Activated naive CD8-positive, alpha-beta T cell (primary cell): Measurements from ENCODE around the gene OR5B21.
A peak's percentile ranks its signal among the peaks of the same experiment; 100 is the strongest.

Source experiments
- H3K27ac Mint-ChIP-seq: one replicate; pipeline ENCODE4 v1.8.0; 2021; ENCODE audit warnings: mixed read lengths
- H3K27me3 Mint-ChIP-seq: one replicate; pipeline ENCODE4 v1.8.0; 2021; ENCODE audit warnings: mixed read lengths
- H3K36me3 Mint-ChIP-seq: one replicate; pipeline ENCODE4 v1.8.0; 2021; ENCODE audit warnings: mixed read lengths
- H3K4me1 Mint-ChIP-seq: one replicate; pipeline ENCODE4 v1.8.0; 2021; ENCODE audit warnings: low read depth, mixed read lengths
- H3K4me3 Mint-ChIP-seq: one replicate; pipeline ENCODE4 v1.8.0; 2021; ENCODE audit warnings: mild to moderate bottlenecking, mixed read lengths
- H3K9me3 Mint-ChIP-seq: one replicate; pipeline ENCODE4 v1.8.0; 2021; ENCODE audit warnings: low read depth, mixed read lengths

OR5B21 gene

GRCh38 chr11:58505849-58506248, 2.1 kb downstream of the OR5B21 start:
- Mint-ChIP-seq H3K4me1 (peaks cover 6% of the 10 kb centered on the region), H3K27me3 (no peaks in the 10 kb centered on the region), H3K27ac (peak overlapping the region; percentile 73), H3K36me3 (peaks cover 39% of the 10 kb centered on the region), H3K4me3 (no peak overlapping the region), H3K9me3 (no peaks in the 10 kb centered on the region)

- Mint-ChIP-seq H3K27ac (no peak overlapping the region), H3K4me3 (no peak overlapping the region), H3K9me3 (no peaks in the 10 kb centered on the region), H3K36me3 (peaks cover 38% of the 10 kb centered on the region), H3K27me3 (no peaks in the 10 kb centered on the region), H3K4me1 (peaks cover 14% of the 10 kb centered on the region)
Measured at GRCh38 chr11:58504232-58504631, 3.7 kb downstream of the OR5B21 start.

GRCh38 chr11:58503361-58503856, 4.5 kb downstream of the OR5B21 start:
- no peaks in the 10 kb centered on the region for H3K9me3 Mint-ChIP-seq
- no peaks in the 10 kb centered on the region for H3K27me3 Mint-ChIP-seq
- peaks cover 37% of the 10 kb centered on the region for H3K36me3 Mint-ChIP-seq
- no peak overlapping the region for H3K27ac Mint-ChIP-seq
- no peak overlapping the region for H3K4me3 Mint-ChIP-seq
- H3K4me1 Mint-ChIP-seq = peaks cover 23% of the 10 kb centered on the region

- H3K27me3 Mint-ChIP-seq = no peaks in the 10 kb centered on the region
- H3K4me1 Mint-ChIP-seq = peaks cover 37% of the 10 kb centered on the region
- no peak overlapping the region for H3K4me3 Mint-ChIP-seq
- no peak overlapping the region for H3K27ac Mint-ChIP-seq
- H3K9me3 Mint-ChIP-seq = no peaks in the 10 kb centered on the region
- peaks cover 31% of the 10 kb centered on the region for H3K36me3 Mint-ChIP-seq
Measured at GRCh38 chr11:58502004-58502403, 5.9 kb downstream of the OR5B21 start.

GRCh38 chr11:58498464-58498863, 9.4 kb downstream of the OR5B21 start:
- Mint-ChIP-seq H3K4me1 (peaks cover 55% of the 10 kb centered on the region), H3K4me3 (peak overlapping the region; percentile 46), H3K27me3 (no peaks in the 10 kb centered on the region), H3K27ac (peak overlapping the region; percentile 89), H3K9me3 (no peaks in the 10 kb centered on the region), H3K36me3 (peaks cover 14% of the 10 kb centered on the region)

GRCh38 chr11:58497951-58498350, 10.0 kb downstream of the OR5B21 start:
- Mint-ChIP-seq H3K4me3 (peak overlapping the region; percentile 46), H3K4me1 (peaks cover 55% of the 10 kb centered on the region), H3K27me3 (no peaks in the 10 kb centered on the region), H3K27ac (peak overlapping the region; percentile 89), H3K36me3 (peaks cover 9% of the 10 kb centered on the region), H3K9me3 (no peaks in the 10 kb centered on the region)

- Mint-ChIP-seq H3K27ac (peak overlapping the region; percentile 8), H3K4me1 (peaks cover 55% of the 10 kb centered on the region), H3K9me3 (no peaks in the 10 kb centered on the region), H3K4me3 (no peak overlapping the region), H3K27me3 (no peaks in the 10 kb centered on the region), H3K36me3 (peaks cover 9% of the 10 kb centered on the region)
Measured at GRCh38 chr11:58495906-58496305, 12.0 kb downstream of the OR5B21 start.

- peaks cover 45% of the 10 kb centered on the region for H3K4me1 Mint-ChIP-seq
- peak overlapping the region; percentile 30 for H3K27ac Mint-ChIP-seq
- H3K36me3 Mint-ChIP-seq = peaks cover 9% of the 10 kb centered on the region
- H3K4me3 Mint-ChIP-seq = no peak overlapping the region
- H3K9me3 Mint-ChIP-seq = no peaks in the 10 kb centered on the region
- H3K27me3 Mint-ChIP-seq = no peaks in the 10 kb centered on the region
Measured at GRCh38 chr11:58494101-58494500, 13.8 kb downstream of the OR5B21 start.

- peaks cover 41% of the 10 kb centered on the region for H3K4me1 Mint-ChIP-seq
- H3K9me3 Mint-ChIP-seq = no peaks in the 10 kb centered on the region
- no peaks in the 10 kb centered on the region for H3K27me3 Mint-ChIP-seq
- no peak overlapping the region for H3K4me3 Mint-ChIP-seq
- H3K36me3 Mint-ChIP-seq = peaks cover 9% of the 10 kb centered on the region
- H3K27ac Mint-ChIP-seq = no peak overlapping the region
Measured at GRCh38 chr11:58493676-58494075, 14.2 kb downstream of the OR5B21 start.

GRCh38 chr11:58490827-58491226, 17.1 kb downstream of the OR5B21 start:
- Mint-ChIP-seq H3K27me3 (no peaks in the 10 kb centered on the region), H3K27ac (no peak overlapping the region), H3K4me1 (peaks cover 13% of the 10 kb centered on the region), H3K36me3 (peaks cover 6% of the 10 kb centered on the region), H3K9me3 (no peaks in the 10 kb centered on the region), H3K4me3 (no peak overlapping the region)

GRCh38 chr11:58487170-58487569, 20.7 kb downstream of the OR5B21 start:
- Mint-ChIP-seq H3K36me3 (peaks cover 1% of the 10 kb centered on the region), H3K27me3 (no peaks in the 10 kb centered on the region), H3K4me1 (no peaks in the 10 kb centered on the region), H3K27ac (no peak overlapping the region), H3K4me3 (no peak overlapping the region), H3K9me3 (no peaks in the 10 kb centered on the region)

GRCh38 chr11:58485961-58486360, 21.9 kb downstream of the OR5B21 start:
- Mint-ChIP-seq H3K27ac (no peak overlapping the region), H3K36me3 (no peaks in the 10 kb centered on the region), H3K9me3 (no peaks in the 10 kb centered on the region), H3K27me3 (no peaks in the 10 kb centered on the region), H3K4me3 (no peak overlapping the region), H3K4me1 (no peaks in the 10 kb centered on the region)

- H3K4me1 Mint-ChIP-seq = no peaks in the 10 kb centered on the region
- peaks cover 27% of the 10 kb centered on the region for H3K9me3 Mint-ChIP-seq
- peaks cover 27% of the 10 kb centered on the region for H3K36me3 Mint-ChIP-seq
Measured at GRCh38 chr11:58471892-58472291, 36.0 kb downstream of the OR5B21 start.

GRCh38 chr11:58466293-58466692, 41.6 kb downstream of the OR5B21 start:
- H3K9me3 Mint-ChIP-seq = peaks cover 12% of the 10 kb centered on the region
- no peaks in the 10 kb centered on the region for H3K4me1 Mint-ChIP-seq
- H3K36me3 Mint-ChIP-seq = peaks cover 6% of the 10 kb centered on the region
- H3K27me3 Mint-ChIP-seq = no peaks in the 10 kb centered on the region
- no peak overlapping the region for H3K27ac Mint-ChIP-seq
- no peak overlapping the region for H3K4me3 Mint-ChIP-seq

More at GRCh38 chr11:58471892-58472291, 36.0 kb downstream of the OR5B21 start:
- H3K4me3 Mint-ChIP-seq = no peak overlapping the region
- no peak overlapping the region for H3K27ac Mint-ChIP-seq
- peaks cover 2% of the 10 kb centered on the region for H3K27me3 Mint-ChIP-seq

GRCh38 chr11:58465690-58466089, 42.2 kb downstream of the OR5B21 start:
- H3K27ac Mint-ChIP-seq = no peak overlapping the region
- no peaks in the 10 kb centered on the region for H3K27me3 Mint-ChIP-seq
- H3K4me3 Mint-ChIP-seq = no peak overlapping the region
- no peaks in the 10 kb centered on the region for H3K4me1 Mint-ChIP-seq
- H3K36me3 Mint-ChIP-seq = peaks cover 5% of the 10 kb centered on the region
- H3K9me3 Mint-ChIP-seq = peaks cover 9% of the 10 kb centered on the region
